ENCODE data around the gene TIMP2. TPM values are rescaled to one million over a fixed set of nuclear protein-coding genes. Genes with fewer than 3 reads are reported as not detected.

TIMP2 gene
- total RNA-seq, 1 experiment from 2014 or later = 24.8 TPM

DNA sequence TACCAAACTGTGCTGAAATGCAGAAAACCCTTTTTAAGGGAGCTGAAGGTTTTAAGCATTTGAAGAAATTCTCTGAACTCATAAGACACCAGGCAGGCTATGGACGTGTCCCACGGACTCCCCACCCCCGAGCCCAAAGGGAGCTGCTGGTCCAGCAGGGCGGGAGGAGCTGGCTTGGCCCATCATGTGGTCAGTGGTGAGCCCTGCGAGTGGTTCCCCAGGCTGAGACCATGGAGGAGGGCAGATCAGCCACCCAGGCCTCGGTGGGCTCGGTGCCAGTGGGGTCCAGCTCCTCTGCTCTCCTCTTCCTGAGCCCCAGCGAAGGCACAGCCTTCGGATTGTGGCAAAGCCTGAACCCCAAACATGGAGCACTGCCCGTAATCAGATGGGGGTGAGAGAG is 27.5 kb upstream of the TIMP2 start:
- Mint-ChIP-seq H3K4me1 (ENCODE audit: insufficient read depth, unreplicated experiment) (no peaks in the 10 kb centered on the region), H3K4me3 (ENCODE audit: unreplicated experiment) (no peak overlapping the region), H3K36me3 (ENCODE audit: insufficient read depth, unreplicated experiment) (peaks cover 5% of the 10 kb centered on the region), H3K27me3 (ENCODE audit: insufficient read depth, unreplicated experiment) (no peaks in the 10 kb centered on the region), H3K9me3 (ENCODE audit: unreplicated experiment) (peaks cover 9% of the 10 kb centered on the region), H3K27ac (ENCODE audit: low read depth, unreplicated experiment) (no peak overlapping the region)
- no TSS peak for BruUV-seq (replicated peaks)
- intact Hi-C loops (cut with micrococcal nuclease) = no loop called here
- ChIA-PET CTCF (interaction anchor here (0.7 kb wide), 1 partner anchor 19 kb away, joined by 3 read pairs; no protein-coding TSS in a partner anchor), POLR2A (interaction anchor here (1.4 kb wide), 1 partner anchor 87 kb away, joined by 9 read pairs; no protein-coding TSS in a partner anchor)
- no peak for DNase-seq (ENCODE audit: unreplicated experiment)
- TF ChIP-seq CTCF (IDR thresholded peaks at IDR 0.05; ENCODE audit: unreplicated experiment) = no peak

DNA sequence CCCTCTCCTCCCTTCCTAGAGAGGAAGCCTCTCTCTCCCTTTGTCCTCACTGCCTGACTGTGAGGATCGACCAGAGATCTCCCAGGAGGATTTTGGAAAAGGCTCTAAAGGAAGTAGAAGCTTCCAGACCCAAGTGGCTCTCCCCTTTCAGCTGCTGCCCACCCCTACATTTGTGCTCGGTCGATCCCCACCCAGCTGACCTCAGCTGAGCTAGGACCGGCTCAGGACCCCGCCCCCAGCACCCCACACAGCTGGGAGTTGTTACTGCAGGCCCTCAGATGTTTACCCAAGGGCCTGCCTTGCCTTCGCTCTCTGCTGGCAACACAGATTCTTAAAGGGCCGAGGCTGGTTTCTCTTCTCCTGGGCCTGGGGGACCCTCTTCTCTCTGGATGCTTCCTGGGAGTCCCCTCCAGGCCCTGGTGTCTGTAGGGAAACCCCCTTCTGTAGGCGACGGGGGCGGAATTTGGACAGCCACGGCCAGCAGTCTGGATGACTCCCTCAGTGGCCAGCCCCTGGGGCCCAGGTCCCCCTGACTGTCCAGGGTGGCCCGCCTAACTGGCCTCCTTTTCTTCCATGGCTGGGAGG is 26.9 kb upstream of the TIMP2 start:
- Mint-ChIP-seq H3K27me3 (ENCODE audit: insufficient read depth, unreplicated experiment) (no peaks in the 10 kb centered on the region), H3K4me3 (ENCODE audit: unreplicated experiment) (no peak overlapping the region), H3K27ac (ENCODE audit: low read depth, unreplicated experiment) (no peak overlapping the region), H3K4me1 (ENCODE audit: insufficient read depth, unreplicated experiment) (no peaks in the 10 kb centered on the region), H3K9me3 (ENCODE audit: unreplicated experiment) (peaks cover 9% of the 10 kb centered on the region), H3K36me3 (ENCODE audit: insufficient read depth, unreplicated experiment) (peaks cover 5% of the 10 kb centered on the region)
- no peak for DNase-seq (ENCODE audit: unreplicated experiment)
- CTCF ChIA-PET = interaction anchor here (0.6 to 1.3 kb wide), 3 partner anchors 19 to 1180 kb away, joined by 3 to 4 read pairs (median 3); no protein-coding TSS in a partner anchor
- no TSS peak for BruUV-seq (replicated peaks)
- no peak for TF ChIP-seq CTCF (IDR thresholded peaks at IDR 0.05; ENCODE audit: unreplicated experiment)
- POLR2A ChIA-PET = no interaction called here
- intact Hi-C loops (cut with micrococcal nuclease) = no loop called here

- peaks cover 5% of the 10 kb centered on the region for H3K4me1 Mint-ChIP-seq (ENCODE audit: insufficient read depth, unreplicated experiment)
- TF ChIP-seq CTCF (IDR thresholded peaks at IDR 0.05; ENCODE audit: unreplicated experiment) = no peak
- CTCF ChIA-PET = no interaction called here
- BruUV-seq (replicated peaks) = no TSS peak
- no peak overlapping the region for H3K27ac Mint-ChIP-seq (ENCODE audit: low read depth, unreplicated experiment)
- POLR2A ChIA-PET = no interaction called here
- DNase-seq (ENCODE audit: unreplicated experiment) = no peak
- H3K36me3 Mint-ChIP-seq (ENCODE audit: insufficient read depth, unreplicated experiment) = peaks cover 5% of the 10 kb centered on the region
- H3K27me3 Mint-ChIP-seq (ENCODE audit: insufficient read depth, unreplicated experiment) = no peaks in the 10 kb centered on the region
- intact Hi-C loops (cut with micrococcal nuclease) = no loop called here
- H3K4me3 Mint-ChIP-seq (ENCODE audit: unreplicated experiment) = no peak overlapping the region
- H3K9me3 Mint-ChIP-seq (ENCODE audit: unreplicated experiment) = peaks cover 9% of the 10 kb centered on the region
These were observed 25.7 kb upstream of the TIMP2 start for GRCh38 chr17:78950870-78951269.

DNA sequence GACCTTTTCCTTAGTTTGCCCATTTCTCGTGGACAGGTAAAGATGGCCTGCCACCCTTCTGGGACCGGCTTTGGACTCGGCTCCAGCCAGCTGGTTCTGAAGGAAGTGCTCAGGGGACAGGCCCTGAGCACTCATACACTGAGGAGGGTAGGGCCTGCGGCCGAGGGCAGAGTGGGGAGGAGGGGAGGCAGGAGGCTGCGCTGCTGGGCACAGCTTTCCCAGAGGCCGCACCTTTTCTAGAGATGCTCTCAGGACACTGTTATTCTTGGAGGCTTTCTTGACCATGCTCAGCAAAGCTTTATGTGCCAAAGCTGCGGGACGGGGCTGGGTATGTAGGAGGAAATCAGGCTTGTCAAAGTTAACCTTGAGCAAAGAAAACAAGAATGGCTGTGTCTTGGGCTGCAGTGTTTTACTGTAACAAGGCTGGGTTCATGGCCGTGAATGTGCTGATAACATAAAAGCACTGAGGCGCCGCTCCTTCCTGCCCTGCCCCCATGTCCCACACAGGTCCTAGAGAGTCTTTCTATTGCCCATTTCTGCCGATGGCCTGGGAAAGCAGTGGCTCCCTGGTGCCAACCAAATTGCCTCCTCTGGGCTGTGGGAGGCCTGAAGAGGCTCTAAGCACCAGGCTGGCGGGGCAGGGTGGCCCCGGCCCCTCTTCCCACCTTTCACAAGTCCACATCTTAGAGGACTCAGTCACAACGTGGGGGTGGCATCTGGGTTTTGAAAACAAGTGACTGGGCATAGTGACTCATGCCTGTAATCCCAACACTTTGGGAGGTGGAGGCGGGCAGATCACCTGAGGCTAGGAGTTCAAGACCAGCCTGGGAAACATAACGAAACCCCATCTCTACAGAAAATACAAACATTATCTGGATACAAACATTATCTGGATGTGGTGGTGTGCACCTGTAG is 22.3 kb upstream of the TIMP2 start:
- peaks cover 5% of the 10 kb centered on the region for H3K4me1 Mint-ChIP-seq (ENCODE audit: insufficient read depth, unreplicated experiment)
- intact Hi-C loops (cut with micrococcal nuclease) = no loop called here
- no peak for TF ChIP-seq CTCF (IDR thresholded peaks at IDR 0.05; ENCODE audit: unreplicated experiment)
- ChIA-PET POLR2A (interaction anchor here (0.6 kb wide), 1 partner anchor 15 kb away, joined by 3 read pairs; no protein-coding TSS in a partner anchor), CTCF (interaction anchor here (0.6 kb wide), 1 partner anchor 418 kb away, joined by 4 read pairs; no protein-coding TSS in a partner anchor)
- peaks cover 5% of the 10 kb centered on the region for H3K36me3 Mint-ChIP-seq (ENCODE audit: insufficient read depth, unreplicated experiment)
- no TSS peak for BruUV-seq (replicated peaks)
- H3K4me3 Mint-ChIP-seq (ENCODE audit: unreplicated experiment) = no peak overlapping the region
- no peak overlapping the region for H3K27ac Mint-ChIP-seq (ENCODE audit: low read depth, unreplicated experiment)
- peaks cover 9% of the 10 kb centered on the region for H3K9me3 Mint-ChIP-seq (ENCODE audit: unreplicated experiment)
- no peak for DNase-seq (ENCODE audit: unreplicated experiment)
- H3K27me3 Mint-ChIP-seq (ENCODE audit: insufficient read depth, unreplicated experiment) = no peaks in the 10 kb centered on the region

All from MCF 10A (cell line).